Measurements from ENCODE around the gene RANBP10.

DNA sequence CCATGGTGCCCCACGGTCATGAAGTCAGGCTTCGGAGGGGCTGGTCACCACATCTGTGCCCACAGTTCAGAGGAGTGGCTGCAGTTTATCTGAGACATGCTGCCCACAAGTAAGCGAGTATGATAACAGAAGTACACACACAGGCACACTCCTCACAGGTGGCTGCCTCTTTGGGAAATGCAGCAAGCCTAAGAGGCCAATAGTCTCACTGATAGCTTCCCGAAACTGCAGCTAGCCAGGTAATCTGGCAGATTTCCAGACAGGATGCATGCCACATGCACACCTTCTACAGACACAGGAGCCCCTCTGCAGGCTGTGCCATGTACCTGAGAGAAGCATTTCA is 74.6 kb downstream of the RANBP10 start:
- TF ChIP-seq, protein P1, sequence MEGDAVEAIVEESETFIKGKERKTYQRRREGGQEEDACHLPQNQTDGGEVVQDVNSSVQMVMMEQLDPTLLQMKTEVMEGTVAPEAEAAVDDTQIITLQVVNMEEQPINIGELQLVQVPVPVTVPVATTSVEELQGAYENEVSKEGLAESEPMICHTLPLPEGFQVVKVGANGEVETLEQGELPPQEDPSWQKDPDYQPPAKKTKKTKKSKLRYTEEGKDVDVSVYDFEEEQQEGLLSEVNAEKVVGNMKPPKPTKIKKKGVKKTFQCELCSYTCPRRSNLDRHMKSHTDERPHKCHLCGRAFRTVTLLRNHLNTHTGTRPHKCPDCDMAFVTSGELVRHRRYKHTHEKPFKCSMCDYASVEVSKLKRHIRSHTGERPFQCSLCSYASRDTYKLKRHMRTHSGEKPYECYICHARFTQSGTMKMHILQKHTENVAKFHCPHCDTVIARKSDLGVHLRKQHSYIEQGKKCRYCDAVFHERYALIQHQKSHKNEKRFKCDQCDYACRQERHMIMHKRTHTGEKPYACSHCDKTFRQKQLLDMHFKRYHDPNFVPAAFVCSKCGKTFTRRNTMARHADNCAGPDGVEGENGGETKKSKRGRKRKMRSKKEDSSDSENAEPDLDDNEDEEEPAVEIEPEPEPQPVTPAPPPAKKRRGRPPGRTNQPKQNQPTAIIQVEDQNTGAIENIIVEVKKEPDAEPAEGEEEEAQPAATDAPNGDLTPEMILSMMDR (IDR thresholded peaks at IDR 0.05; ENCODE audit: control extremely low read depth in 1 of 3, insufficient read depth in 1 of 3, low read depth in 1 of 3, low read length in 3 of 3): no peak
- TF ChIP-seq SIX5 (IDR thresholded peaks at IDR 0.05; ENCODE audit: low read depth, low read length) (no peak), EZH2 (IDR thresholded peaks at IDR 0.05; ENCODE audit: low read depth, low read length, severe bottlenecking) (no peak), ZNF274 (IDR thresholded peaks at IDR 0.05; ENCODE audit: borderline replicate concordance, extremely low read depth, low read length) (no peak), EP300 (IDR thresholded peaks at IDR 0.05; ENCODE audit: borderline replicate concordance in 1 of 2, low read depth in 2 of 2, low read length in 2 of 2) (no peak), GTF2F1 (IDR thresholded peaks at IDR 0.05; ENCODE audit: borderline replicate concordance, low read depth, low read length) (no peak), POLR2A (IDR thresholded peaks at IDR 0.05; ENCODE audit: control extremely low read depth in 1 of 2, low read depth in 2 of 2, low read length in 2 of 2) (no peak), SIN3A (conservative IDR thresholded peaks at IDR 0.05 in 1 of 2, IDR thresholded peaks at IDR 0.05 in 1 of 2; ENCODE audit: low read depth in 1 of 2, low read length in 2 of 2) (no peak), FOSL1 (IDR thresholded peaks at IDR 0.05; ENCODE audit: insufficient read depth, low read depth, low read length) (no peak), RAD21 (IDR thresholded peaks at IDR 0.05 in 1 of 2, conservative IDR thresholded peaks at IDR 0.05 in 1 of 2; ENCODE audit: low read depth in 2 of 2, low read length in 2 of 2) (no peak), RNF2 (IDR thresholded peaks at IDR 0.05; ENCODE audit: borderline replicate concordance, low read depth, low read length, missing control alignments, poor library complexity, severe bottlenecking) (no peak), CHD1 (IDR thresholded peaks at IDR 0.05; ENCODE audit: low read depth, low read length) (no peak)
- TF ChIP-seq, protein P2, sequence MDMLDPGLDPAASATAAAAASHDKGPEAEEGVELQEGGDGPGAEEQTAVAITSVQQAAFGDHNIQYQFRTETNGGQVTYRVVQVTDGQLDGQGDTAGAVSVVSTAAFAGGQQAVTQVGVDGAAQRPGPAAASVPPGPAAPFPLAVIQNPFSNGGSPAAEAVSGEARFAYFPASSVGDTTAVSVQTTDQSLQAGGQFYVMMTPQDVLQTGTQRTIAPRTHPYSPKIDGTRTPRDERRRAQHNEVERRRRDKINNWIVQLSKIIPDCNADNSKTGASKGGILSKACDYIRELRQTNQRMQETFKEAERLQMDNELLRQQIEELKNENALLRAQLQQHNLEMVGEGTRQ (IDR thresholded peaks at IDR 0.05; ENCODE audit: low read length): no peak
- TF ChIP-seq, protein P3, sequence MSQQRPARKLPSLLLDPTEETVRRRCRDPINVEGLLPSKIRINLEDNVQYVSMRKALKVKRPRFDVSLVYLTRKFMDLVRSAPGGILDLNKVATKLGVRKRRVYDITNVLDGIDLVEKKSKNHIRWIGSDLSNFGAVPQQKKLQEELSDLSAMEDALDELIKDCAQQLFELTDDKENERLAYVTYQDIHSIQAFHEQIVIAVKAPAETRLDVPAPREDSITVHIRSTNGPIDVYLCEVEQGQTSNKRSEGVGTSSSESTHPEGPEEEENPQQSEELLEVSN (IDR thresholded peaks at IDR 0.05): no peak
